ENCODE results near the gene PRUNE2.

GRCh38 chr9:76643399-76644117, 262.4 kb downstream of the PRUNE2 start:
- TF ChIP-seq SP1 (IDR thresholded peaks at IDR 0.05) (no peak), HDGF (IDR thresholded peaks at IDR 0.05; ENCODE audit: borderline replicate concordance) (no peak), LEF1 (IDR thresholded peaks at IDR 0.05; ENCODE audit: borderline replicate concordance) (no peak), ARNT (IDR thresholded peaks at IDR 0.05) (no peak), FOXM1 (IDR thresholded peaks at IDR 0.05; ENCODE audit: borderline replicate concordance) (no peak), SUZ12 (IDR thresholded peaks at IDR 0.05) (no peak), ELF4 (IDR thresholded peaks at IDR 0.05) (no peak)

All from HEK293T (cell line).